SK-N-SH (cell line): Measurements from ENCODE around the gene P3H4. TPM values are rescaled to one million over a fixed set of nuclear protein-coding genes. Genes with fewer than 3 reads are reported as not detected.

Experiments
- CTCF ChIA-PET: fragments of 300-600, 350-600 bp; formaldehyde crosslinking; extraction: SDS; loops from one replicate; lab custom pipeline; 2021; lab: Yijun Ruan, JAX
- POLR2A ChIA-PET: fragments of 350-600 bp; sonication (Branson Sonifier 250); formaldehyde crosslinking; extraction: SDS; loops from one replicate; lab custom pipeline; 2020; ENCODE audit warnings: antibody characterized with exemption, inconsistent platforms; lab: Yijun Ruan, JAX
- DNase-seq: peaks from one replicate; pipeline ENCODE4 v3.0.0; 2012
- H2AFZ ChIP-seq: fragments of 200-600 bp; sonication (generic); 2 replicates; pipeline ENCODE4 v1.8.1; 2016; ENCODE audit warnings: antibody characterized with exemption, mild to moderate bottlenecking, low read depth
- H3F3A ChIP-seq: fragments of 200-600 bp; sonication (generic); replicated peaks from 2 replicates; pipeline ENCODE3; 2016; ENCODE audit warnings: antibody characterized with exemption, mild to moderate bottlenecking; ENCODE audit not compliant: insufficient read depth
- H3K27ac ChIP-seq, 2 experiments: fragments of 200-500 bp in 1 of 2; fragments of 200-600 bp in 1 of 2; sonication (Bioruptor generic) in 1 of 2; sonication (generic), shearing (Covaris generic) in 1 of 2; 2 replicates each; pipeline versions ENCODE4 v1.5.1 to v1.6.1; 2014 to 2016; ENCODE audit warnings: low read depth in 2 of 2, inconsistent platforms in 1 of 2, low read length in 1 of 2, mild to moderate bottlenecking in 1 of 2, mixed read lengths in 1 of 2
- H3K27me3 ChIP-seq: fragments of 200-600 bp; sonication (generic), shearing (Covaris generic); 2 replicates; pipeline ENCODE4 v1.6.1; 2016; ENCODE audit warnings: mixed run types; ENCODE audit not compliant: insufficient read depth
- H3K36me3 ChIP-seq, 2 experiments: fragments of 200-500 bp in 1 of 2; fragments of 200-600 bp in 1 of 2; sonication (Bioruptor generic) in 1 of 2; sonication (generic) in 1 of 2; replicated peaks in 1 of 2; 2 replicates each; pipeline versions ENCODE3 to v1.5.1; 2014 to 2016; ENCODE audit warnings: low read length in 1 of 2, mild to moderate bottlenecking in 1 of 2; ENCODE audit not compliant: insufficient read depth in 2 of 2, control insufficient read depth in 1 of 2
- H3K4me1 ChIP-seq, 2 experiments: fragments of 200-500 bp in 1 of 2; fragments of 200-600 bp in 1 of 2; sonication (Bioruptor generic) in 1 of 2; sonication (generic), shearing (Covaris generic) in 1 of 2; 2 replicates each; pipeline versions ENCODE4 v1.5.1 to v1.6.1; 2014 to 2016; ENCODE audit warnings: low read depth in 1 of 2, low read length in 1 of 2, mixed run types in 1 of 2; ENCODE audit not compliant: insufficient read depth in 2 of 2, control insufficient read depth in 1 of 2
- H3K4me2 ChIP-seq: fragments of 200-600 bp; sonication (generic), shearing (Covaris generic); 2 replicates; pipeline ENCODE4 v1.6.1; 2017; ENCODE audit warnings: mixed run types
- H3K4me3 ChIP-seq, 2 experiments: fragments of 200-500 bp in 1 of 2; fragments of 200-600 bp in 1 of 2; sonication (Bioruptor generic) in 1 of 2; sonication (generic), shearing (Covaris generic) in 1 of 2; 2 replicates each; pipeline versions ENCODE4 v1.5.1 to v1.8.1; 2014 to 2016; ENCODE audit warnings: low read depth in 2 of 2, inconsistent platforms in 1 of 2, low read length in 1 of 2, mild to moderate bottlenecking in 1 of 2, mixed read lengths in 1 of 2, moderate library complexity in 1 of 2
- H3K79me2 ChIP-seq: fragments of 200-600 bp; sonication (generic); 2 replicates; pipeline ENCODE4 v1.8.1; 2017; ENCODE audit warnings: mild to moderate bottlenecking; ENCODE audit not compliant: insufficient read depth
- H3K9ac ChIP-seq: fragments of 200-600 bp; sonication (generic); 2 replicates; pipeline ENCODE4 v1.6.1; 2017; ENCODE audit warnings: mixed run types
- H3K9me2 ChIP-seq: fragments of 200-600 bp; sonication (generic); 2 replicates; pipeline ENCODE4 v1.6.1; 2017; ENCODE audit warnings: mixed run types
- H3K9me3 ChIP-seq: fragments of 200-600 bp; sonication (generic); 2 replicates; pipeline ENCODE4 v1.6.1; 2017; ENCODE audit warnings: mixed run types, mild to moderate bottlenecking, moderate library complexity
- H4K20me1 ChIP-seq: fragments of 200-600 bp; sonication (generic); 2 replicates; pipeline ENCODE4 v1.6.1; 2017; ENCODE audit warnings: mild to moderate bottlenecking, mixed run types; ENCODE audit not compliant: insufficient read depth
- ELF1 ChIP-seq: IDR thresholded peaks from 2 replicates; pipeline ENCODE4 v1.4.0; 2012
- EZH2phosphoT487 ChIP-seq: fragments of 200-600 bp; sonication (generic); IDR thresholded peaks from 2 replicates; pipeline ENCODE4 v1.6.1; 2017; ENCODE audit warnings: low read depth, mixed run types, mild to moderate bottlenecking, antibody characterized with exemption, moderate library complexity, borderline replicate concordance
- FOSL2 ChIP-seq: IDR thresholded peaks from 2 replicates; pipeline ENCODE4 v1.4.0; 2012; ENCODE audit warnings: low read depth, mild to moderate bottlenecking, moderate library complexity, borderline replicate concordance
- FOXJ3 ChIP-seq: sonication (generic); formaldehyde crosslinking; IDR thresholded peaks from 2 replicates; pipeline ENCODE4 v1.5.1; 2020; ENCODE audit warnings: mild to moderate bottlenecking, missing genetic modification reagents
- GABPA ChIP-seq: IDR thresholded peaks from 2 replicates; pipeline ENCODE4 v1.4.0; 2012; ENCODE audit warnings: low read depth, mild to moderate bottlenecking
- MEF2A ChIP-seq: IDR thresholded peaks from 2 replicates; pipeline ENCODE4 v1.4.0; 2012; ENCODE audit warnings: low read depth, borderline replicate concordance
- NFIC ChIP-seq: IDR thresholded peaks from 2 replicates; pipeline ENCODE4 v1.4.0; 2012; ENCODE audit warnings: borderline replicate concordance
- RAD21 ChIP-seq: IDR thresholded peaks from 2 replicates; pipeline ENCODE4 v1.6.1; 2012; ENCODE audit warnings: mild to moderate bottlenecking, low read length
- RCOR1 ChIP-seq: fragments of 150-350 bp; IDR thresholded peaks from 2 replicates; pipeline ENCODE4 v1.6.1; 2017; ENCODE audit warnings: antibody characterized with exemption, low read length
- SIN3A ChIP-seq: IDR thresholded peaks from 2 replicates; pipeline ENCODE4 v1.6.1; 2012; ENCODE audit warnings: low read depth, mild to moderate bottlenecking, low read length, moderate library complexity, borderline replicate concordance
- TCF12 ChIP-seq: IDR thresholded peaks from 2 replicates; pipeline ENCODE4 v1.4.0; 2012
- WGBS: methylation state at CpG from one replicate; pipeline ENCODE4 v1.1.6; 2017; ENCODE audit warnings: low lambda C conversion rate; 5-methylcytosine and 5-hydroxymethylcytosine counted together
- polyA plus RNA-seq, 3 experiments: library from polyadenylated mRNA; depleted of rRNA; stranded (reverse); fragments of >200 nt; gene quantifications; 2 replicates each; pipeline ENCODE4 v1.2.3, GENCODE V29; 2012
- TF ChIP-seq, protein P1 (sequence below): IDR thresholded peaks from 2 replicates; pipeline ENCODE4 v1.6.1; 2012; ENCODE audit warnings: mild to moderate bottlenecking, low read depth, low read length, moderate library complexity
- TF ChIP-seq, protein P2 (sequence below): fragments of 200-600 bp; sonication (generic); IDR thresholded peaks from 2 replicates; pipeline ENCODE4 v1.6.1; 2017; ENCODE audit warnings: antibody characterized with exemption, mild to moderate bottlenecking, moderate library complexity
- TF ChIP-seq, protein P3 (sequence below): IDR thresholded peaks from 2 replicates; pipeline ENCODE4; 2012

The P3H4 gene
- polyA plus RNA-seq, 1 of the 3 experiments (the other 2 are of a cell fraction): 88.3 TPM

DNA sequence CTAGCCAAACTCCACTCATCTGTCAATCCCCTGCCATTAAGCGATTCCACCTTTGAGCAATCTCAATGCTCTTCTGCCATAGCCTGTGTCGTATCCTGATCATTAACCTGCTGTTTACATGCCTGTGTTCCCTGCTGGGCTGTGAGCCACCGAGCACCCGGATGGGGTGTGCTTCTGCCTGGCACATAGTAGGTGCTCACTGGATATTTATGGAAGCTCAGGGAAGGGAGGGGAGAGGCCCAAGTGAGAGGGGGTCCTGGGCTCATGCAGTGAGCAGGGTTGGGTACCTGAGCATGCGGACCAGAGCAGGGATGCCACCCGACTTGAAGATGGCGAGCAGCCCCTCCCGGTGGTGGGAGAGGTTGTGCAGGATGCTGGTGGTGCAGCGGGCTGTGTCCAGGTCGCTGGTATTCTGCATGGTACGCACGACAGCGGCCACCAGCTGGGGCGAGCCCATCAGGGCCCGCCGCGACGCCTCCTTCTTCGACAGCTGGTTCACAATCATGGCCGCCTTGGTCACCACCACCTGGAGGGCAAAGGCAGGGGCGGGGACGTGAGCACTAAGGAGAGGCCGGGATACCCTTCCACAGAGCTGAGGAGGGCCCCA is 43.0 kb downstream of the P3H4 start:
- Histone ChIP-seq H3K79me2 (no peaks in the 10 kb centered on the region), H3K4me1 (peaks cover 0 to 19% of the 10 kb centered on the region in 2 experiments; a peak in 1 of 4 replicates), H3K9me2 (no peaks in the 10 kb centered on the region), H4K20me1 (no peaks in the 10 kb centered on the region), H3K4me2 (no peak overlapping the region), H3K27ac (no peak overlapping the region), H3K36me3 (peaks cover 0 to 6% of the 10 kb centered on the region in 2 experiments), H3K27me3 (no peaks in the 10 kb centered on the region), H3K4me3 (no peak overlapping the region), H3K9ac (no peak overlapping the region), H3K9me3 (no peaks in the 10 kb centered on the region), H3F3A (peaks cover 3% of the 10 kb centered on the region), H2AFZ (no peak overlapping the region)
- DNase-seq: no peak
- ChIA-PET CTCF (interaction anchor here (0.9 to 2.3 kb wide), 3 partner anchors 17 to 33 kb away, joined by 4 to 7 read pairs (median 6); no protein-coding TSS in a partner anchor), POLR2A (no interaction called here)
- TF ChIP-seq FOXJ3 (CRISPR knock-in tag): no peak
- TF ChIP-seq RCOR1: no peak
- TF ChIP-seq FOSL2: no peak
- TF ChIP-seq NFIC: no peak
- TF ChIP-seq, protein P1, sequence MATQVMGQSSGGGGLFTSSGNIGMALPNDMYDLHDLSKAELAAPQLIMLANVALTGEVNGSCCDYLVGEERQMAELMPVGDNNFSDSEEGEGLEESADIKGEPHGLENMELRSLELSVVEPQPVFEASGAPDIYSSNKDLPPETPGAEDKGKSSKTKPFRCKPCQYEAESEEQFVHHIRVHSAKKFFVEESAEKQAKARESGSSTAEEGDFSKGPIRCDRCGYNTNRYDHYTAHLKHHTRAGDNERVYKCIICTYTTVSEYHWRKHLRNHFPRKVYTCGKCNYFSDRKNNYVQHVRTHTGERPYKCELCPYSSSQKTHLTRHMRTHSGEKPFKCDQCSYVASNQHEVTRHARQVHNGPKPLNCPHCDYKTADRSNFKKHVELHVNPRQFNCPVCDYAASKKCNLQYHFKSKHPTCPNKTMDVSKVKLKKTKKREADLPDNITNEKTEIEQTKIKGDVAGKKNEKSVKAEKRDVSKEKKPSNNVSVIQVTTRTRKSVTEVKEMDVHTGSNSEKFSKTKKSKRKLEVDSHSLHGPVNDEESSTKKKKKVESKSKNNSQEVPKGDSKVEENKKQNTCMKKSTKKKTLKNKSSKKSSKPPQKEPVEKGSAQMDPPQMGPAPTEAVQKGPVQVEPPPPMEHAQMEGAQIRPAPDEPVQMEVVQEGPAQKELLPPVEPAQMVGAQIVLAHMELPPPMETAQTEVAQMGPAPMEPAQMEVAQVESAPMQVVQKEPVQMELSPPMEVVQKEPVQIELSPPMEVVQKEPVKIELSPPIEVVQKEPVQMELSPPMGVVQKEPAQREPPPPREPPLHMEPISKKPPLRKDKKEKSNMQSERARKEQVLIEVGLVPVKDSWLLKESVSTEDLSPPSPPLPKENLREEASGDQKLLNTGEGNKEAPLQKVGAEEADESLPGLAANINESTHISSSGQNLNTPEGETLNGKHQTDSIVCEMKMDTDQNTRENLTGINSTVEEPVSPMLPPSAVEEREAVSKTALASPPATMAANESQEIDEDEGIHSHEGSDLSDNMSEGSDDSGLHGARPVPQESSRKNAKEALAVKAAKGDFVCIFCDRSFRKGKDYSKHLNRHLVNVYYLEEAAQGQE: no peak
- TF ChIP-seq MEF2A: no peak
- no peak for TF ChIP-seq RAD21
- TF ChIP-seq ELF1: no peak
- TF ChIP-seq EZH2phosphoT487: no peak
- no peak for TF ChIP-seq TCF12
- TF ChIP-seq, protein P2, sequence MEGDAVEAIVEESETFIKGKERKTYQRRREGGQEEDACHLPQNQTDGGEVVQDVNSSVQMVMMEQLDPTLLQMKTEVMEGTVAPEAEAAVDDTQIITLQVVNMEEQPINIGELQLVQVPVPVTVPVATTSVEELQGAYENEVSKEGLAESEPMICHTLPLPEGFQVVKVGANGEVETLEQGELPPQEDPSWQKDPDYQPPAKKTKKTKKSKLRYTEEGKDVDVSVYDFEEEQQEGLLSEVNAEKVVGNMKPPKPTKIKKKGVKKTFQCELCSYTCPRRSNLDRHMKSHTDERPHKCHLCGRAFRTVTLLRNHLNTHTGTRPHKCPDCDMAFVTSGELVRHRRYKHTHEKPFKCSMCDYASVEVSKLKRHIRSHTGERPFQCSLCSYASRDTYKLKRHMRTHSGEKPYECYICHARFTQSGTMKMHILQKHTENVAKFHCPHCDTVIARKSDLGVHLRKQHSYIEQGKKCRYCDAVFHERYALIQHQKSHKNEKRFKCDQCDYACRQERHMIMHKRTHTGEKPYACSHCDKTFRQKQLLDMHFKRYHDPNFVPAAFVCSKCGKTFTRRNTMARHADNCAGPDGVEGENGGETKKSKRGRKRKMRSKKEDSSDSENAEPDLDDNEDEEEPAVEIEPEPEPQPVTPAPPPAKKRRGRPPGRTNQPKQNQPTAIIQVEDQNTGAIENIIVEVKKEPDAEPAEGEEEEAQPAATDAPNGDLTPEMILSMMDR: no peak
- no peak for TF ChIP-seq GABPA
- TF ChIP-seq SIN3A: no peak
- TF ChIP-seq, protein P3, sequence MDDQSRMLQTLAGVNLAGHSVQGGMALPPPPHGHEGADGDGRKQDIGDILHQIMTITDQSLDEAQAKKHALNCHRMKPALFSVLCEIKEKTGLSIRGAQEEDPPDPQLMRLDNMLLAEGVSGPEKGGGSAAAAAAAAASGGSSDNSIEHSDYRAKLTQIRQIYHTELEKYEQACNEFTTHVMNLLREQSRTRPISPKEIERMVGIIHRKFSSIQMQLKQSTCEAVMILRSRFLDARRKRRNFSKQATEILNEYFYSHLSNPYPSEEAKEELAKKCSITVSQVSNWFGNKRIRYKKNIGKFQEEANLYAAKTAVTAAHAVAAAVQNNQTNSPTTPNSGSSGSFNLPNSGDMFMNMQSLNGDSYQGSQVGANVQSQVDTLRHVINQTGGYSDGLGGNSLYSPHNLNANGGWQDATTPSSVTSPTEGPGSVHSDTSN: no peak
- 97% methylated on average over 12 of the region's 23 CpGs for WGBS
